NCI-H2227 treated with DMSO at 0.1 percent for 48 hours (cell line): ENCODE results near the gene HOXC4.
A peak's percentile ranks its signal among the peaks of the same experiment; 100 is the strongest.

Experiments used
- DNase-seq: peaks from one replicate; lab custom pipeline; 2025; lab: John Stamatoyannopoulos, UW

The HOXC4 gene

GRCh38 chr12:54016051-54016450 lies 37.6 kb upstream of the HOXC4 start:
- no peak for DNase-seq

GRCh38 chr12:54016478-54016964 lies 37.1 kb upstream of the HOXC4 start:
- DNase-seq, result no peak

- peak; percentile 72 for DNase-seq
Observed at GRCh38 chr12:54017027-54017788, 36.4 kb upstream of the HOXC4 start.

- peak; percentile 72 for DNase-seq
Observed at GRCh38 chr12:54017878-54018467, 35.7 kb upstream of the HOXC4 start.

GRCh38 chr12:54018468-54018984 lies 35.1 kb upstream of the HOXC4 start:
- peak; percentile 23 for DNase-seq

- no peak for DNase-seq
Observed at GRCh38 chr12:54019091-54019811, 34.4 kb upstream of the HOXC4 start.

- DNase-seq, result no peak
Observed at GRCh38 chr12:54019924-54020590, 33.6 kb upstream of the HOXC4 start.

- DNase-seq, result no peak
Observed at GRCh38 chr12:54020591-54021405, 32.8 kb upstream of the HOXC4 start.

- peak; percentile 18 for DNase-seq
Observed at GRCh38 chr12:54021432-54022013, 32.1 kb upstream of the HOXC4 start.

- DNase-seq, result no peak
Observed at GRCh38 chr12:54022960-54023884, 30.4 kb upstream of the HOXC4 start.

GRCh38 chr12:54024127-54024526 lies 29.5 kb upstream of the HOXC4 start:
- DNase-seq, result no peak

GRCh38 chr12:54024581-54025305 lies 28.9 kb upstream of the HOXC4 start:
- no peak for DNase-seq

- no peak for DNase-seq
Observed at GRCh38 chr12:54025499-54026405, 27.9 kb upstream of the HOXC4 start.

GRCh38 chr12:54026640-54027441 lies 26.8 kb upstream of the HOXC4 start:
- DNase-seq, result no peak

- DNase-seq, result no peak
Observed at GRCh38 chr12:54027442-54027786, 26.2 kb upstream of the HOXC4 start.

- peak; percentile 12 for DNase-seq
Observed at GRCh38 chr12:54028314-54029201, 25.1 kb upstream of the HOXC4 start, which contains the start of gene HOXC6. TSS of gene HOXC6 (plus strand) at chr12:54028440. CDS start at chr12:54028522, 82 bp downstream.
